HepG2 (cell line): ENCODE data around the gene AGRP. TPM values are rescaled to one million over a fixed set of nuclear protein-coding genes. Genes with fewer than 3 reads are reported as not detected.

ENCODE experiments used
- HOXA5 ChIP-seq: sonication (generic); formaldehyde crosslinking; IDR thresholded peaks from 2 replicates; pipeline ENCODE4 v1.4.0; 2020; ENCODE audit warnings: missing genetic modification reagents
- SNAPC2 ChIP-seq: sonication (generic); formaldehyde crosslinking; IDR thresholded peaks from 2 replicates; pipeline ENCODE4 v1.8.1; 2022; ENCODE audit warnings: mild to moderate bottlenecking, missing genetic modification reagents
- YEATS4 ChIP-seq: sonication (generic); formaldehyde crosslinking; IDR thresholded peaks from 2 replicates; pipeline ENCODE4 v1.4.0; 2020; ENCODE audit warnings: missing genetic modification reagents, borderline replicate concordance
- ZBTB38 ChIP-seq: sonication (generic); formaldehyde crosslinking; IDR thresholded peaks from 2 replicates; pipeline ENCODE4 v1.5.1; 2020; ENCODE audit warnings: mild to moderate bottlenecking, missing genetic modification reagents
- ZFY ChIP-seq: sonication (generic); formaldehyde crosslinking; IDR thresholded peaks from 2 replicates; pipeline ENCODE4 v1.4.0; 2020; ENCODE audit warnings: missing genetic modification reagents
- ZNF850 ChIP-seq: sonication (generic); formaldehyde crosslinking; conservative IDR thresholded peaks from 2 replicates; pipeline ENCODE4 v1.9.0; 2021; ENCODE audit warnings: mild to moderate bottlenecking, missing genetic modification reagents
- polyA plus RNA-seq, 8 experiments: library from polyadenylated mRNA; depleted of rRNA in 3 of 8; stranded (reverse) in 7 of 8; unstranded in 1 of 8; fragments of >200 nt; fragmentation: Illumina TruSeq in 4 of 8; extraction: Trizol in 4 of 8; gene quantifications; 2 replicates each; pipeline versions ENCODE4 v1.2.1 to v1.2.3, GENCODE V29; 2011 to 2016; ENCODE audit warnings: low read depth in 4 of 8, missing spikeins in 1 of 8, mixed read lengths in 1 of 8; ENCODE audit not compliant: insufficient read depth in 1 of 8
- total RNA-seq, 5 experiments: library from RNA; depleted of rRNA; stranded (reverse); fragments of >200 nt; fragmentation: Illumina TruSeq; extraction: Trizol; gene quantifications; 2 replicates each; pipeline ENCODE4 v1.2.3, GENCODE V29; 2016; ENCODE audit warnings: low read depth in 1 of 5
- TF ChIP-seq, protein P1 (sequence below), 2 experiments: sonication (generic) in 1 of 2; formaldehyde crosslinking in 1 of 2; IDR thresholded peaks; 2 replicates each; pipeline versions ENCODE4 v1.6.1 to v1.9.0; 2014 to 2022; ENCODE audit warnings: antibody characterized with exemption in 1 of 2, borderline replicate concordance in 1 of 2, inconsistent platforms in 1 of 2, low read depth in 1 of 2, missing genetic modification reagents in 1 of 2
- TF ChIP-seq, protein P2 (sequence below): sonication (generic); formaldehyde crosslinking; IDR thresholded peaks from 2 replicates; pipeline ENCODE4 v1.4.0; 2020; ENCODE audit warnings: missing genetic modification reagents
- TF ChIP-seq, protein P3 (sequence below): sonication (generic); formaldehyde crosslinking; IDR thresholded peaks from 2 replicates; pipeline ENCODE4 v1.4.0; 2020; ENCODE audit warnings: mild to moderate bottlenecking, missing genetic modification reagents
- TF ChIP-seq, protein P4 (sequence below): conservative IDR thresholded peaks from 2 replicates; pipeline ENCODE4 v1.6.1; 2018; ENCODE audit warnings: missing genetic modification reagents
- TF ChIP-seq, protein P5 (sequence below): sonication (generic); formaldehyde crosslinking; IDR thresholded peaks from 2 replicates; pipeline ENCODE4 v1.5.0; 2020; ENCODE audit warnings: mild to moderate bottlenecking, missing genetic modification reagents

The AGRP gene
- total and polyA plus RNA-seq, 2 of the 13 experiments (the other 11 are each of a cell fraction or from before 2014, with no cell fraction given), result not detected

DNA sequence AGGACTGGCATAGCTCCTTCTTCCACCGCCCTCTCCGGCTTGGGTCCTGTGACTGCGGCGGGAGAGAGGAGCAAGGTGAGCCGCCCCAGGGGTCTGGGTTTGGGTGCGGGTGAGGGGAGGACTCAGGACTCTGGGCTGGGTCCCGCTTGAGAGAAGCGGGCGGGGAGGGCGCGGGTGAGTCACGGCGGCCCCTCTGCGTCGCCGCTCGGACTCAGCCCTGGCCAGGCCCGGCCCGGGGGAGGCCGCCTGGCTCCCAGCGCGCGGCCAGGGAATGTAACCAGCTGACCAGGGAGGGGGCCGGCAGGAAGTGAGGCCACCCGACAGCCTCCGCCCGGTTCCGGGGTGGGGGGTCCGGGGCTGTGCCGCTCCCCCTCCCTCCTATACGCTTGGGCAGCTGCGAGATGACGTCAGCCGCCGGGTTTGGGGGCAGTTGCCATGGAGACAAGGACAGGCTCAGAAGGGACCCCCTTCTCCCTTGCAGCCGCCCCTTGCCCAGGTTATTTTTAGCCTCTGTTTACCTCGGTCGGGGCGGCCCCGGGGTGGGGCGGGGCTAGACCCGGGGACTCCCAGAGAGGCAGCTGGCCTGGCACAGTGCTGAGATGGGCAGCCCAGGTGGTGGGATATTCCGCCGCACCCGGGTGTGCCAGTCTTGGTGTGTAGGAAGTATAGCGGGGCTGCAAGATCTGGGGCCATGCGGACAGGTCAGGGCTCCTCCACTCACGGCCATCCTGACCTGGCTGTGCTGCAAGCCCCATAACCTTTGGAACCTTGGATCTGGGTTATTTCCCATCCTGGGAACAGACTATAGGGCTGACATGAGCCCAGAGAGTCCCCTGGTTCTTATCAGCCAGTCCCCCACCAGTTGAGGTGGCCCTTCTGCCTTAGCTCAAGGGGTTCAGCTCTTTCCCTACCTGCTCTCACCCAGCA, 46.9 kb upstream of the AGRP start (continued):
- TF ChIP-seq, protein P1, sequence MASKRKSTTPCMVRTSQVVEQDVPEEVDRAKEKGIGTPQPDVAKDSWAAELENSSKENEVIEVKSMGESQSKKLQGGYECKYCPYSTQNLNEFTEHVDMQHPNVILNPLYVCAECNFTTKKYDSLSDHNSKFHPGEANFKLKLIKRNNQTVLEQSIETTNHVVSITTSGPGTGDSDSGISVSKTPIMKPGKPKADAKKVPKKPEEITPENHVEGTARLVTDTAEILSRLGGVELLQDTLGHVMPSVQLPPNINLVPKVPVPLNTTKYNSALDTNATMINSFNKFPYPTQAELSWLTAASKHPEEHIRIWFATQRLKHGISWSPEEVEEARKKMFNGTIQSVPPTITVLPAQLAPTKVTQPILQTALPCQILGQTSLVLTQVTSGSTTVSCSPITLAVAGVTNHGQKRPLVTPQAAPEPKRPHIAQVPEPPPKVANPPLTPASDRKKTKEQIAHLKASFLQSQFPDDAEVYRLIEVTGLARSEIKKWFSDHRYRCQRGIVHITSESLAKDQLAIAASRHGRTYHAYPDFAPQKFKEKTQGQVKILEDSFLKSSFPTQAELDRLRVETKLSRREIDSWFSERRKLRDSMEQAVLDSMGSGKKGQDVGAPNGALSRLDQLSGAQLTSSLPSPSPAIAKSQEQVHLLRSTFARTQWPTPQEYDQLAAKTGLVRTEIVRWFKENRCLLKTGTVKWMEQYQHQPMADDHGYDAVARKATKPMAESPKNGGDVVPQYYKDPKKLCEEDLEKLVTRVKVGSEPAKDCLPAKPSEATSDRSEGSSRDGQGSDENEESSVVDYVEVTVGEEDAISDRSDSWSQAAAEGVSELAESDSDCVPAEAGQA (IDR thresholded peaks at IDR 0.05; ENCODE audit: low read depth), result no peak
- TF ChIP-seq, protein P1 (CRISPR knock-in tag; IDR thresholded peaks at IDR 0.05; ENCODE audit: borderline replicate concordance), result no peak
- TF ChIP-seq ZFY (CRISPR knock-in tag), result peak; percentile 42; the same call in 1 of the 2 replicates
- TF ChIP-seq, protein P2, sequence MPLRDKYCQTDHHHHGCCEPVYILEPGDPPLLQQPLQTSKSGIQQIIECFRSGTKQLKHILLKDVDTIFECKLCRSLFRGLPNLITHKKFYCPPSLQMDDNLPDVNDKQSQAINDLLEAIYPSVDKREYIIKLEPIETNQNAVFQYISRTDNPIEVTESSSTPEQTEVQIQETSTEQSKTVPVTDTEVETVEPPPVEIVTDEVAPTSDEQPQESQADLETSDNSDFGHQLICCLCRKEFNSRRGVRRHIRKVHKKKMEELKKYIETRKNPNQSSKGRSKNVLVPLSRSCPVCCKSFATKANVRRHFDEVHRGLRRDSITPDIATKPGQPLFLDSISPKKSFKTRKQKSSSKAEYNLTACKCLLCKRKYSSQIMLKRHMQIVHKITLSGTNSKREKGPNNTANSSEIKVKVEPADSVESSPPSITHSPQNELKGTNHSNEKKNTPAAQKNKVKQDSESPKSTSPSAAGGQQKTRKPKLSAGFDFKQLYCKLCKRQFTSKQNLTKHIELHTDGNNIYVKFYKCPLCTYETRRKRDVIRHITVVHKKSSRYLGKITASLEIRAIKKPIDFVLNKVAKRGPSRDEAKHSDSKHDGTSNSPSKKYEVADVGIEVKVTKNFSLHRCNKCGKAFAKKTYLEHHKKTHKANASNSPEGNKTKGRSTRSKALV (CRISPR knock-in tag), result no peak
- TF ChIP-seq ZBTB38 (CRISPR knock-in tag), result 0 out of 2 replicates have a peak, but pooled peaks have one; percentile 35
- TF ChIP-seq, protein P3, sequence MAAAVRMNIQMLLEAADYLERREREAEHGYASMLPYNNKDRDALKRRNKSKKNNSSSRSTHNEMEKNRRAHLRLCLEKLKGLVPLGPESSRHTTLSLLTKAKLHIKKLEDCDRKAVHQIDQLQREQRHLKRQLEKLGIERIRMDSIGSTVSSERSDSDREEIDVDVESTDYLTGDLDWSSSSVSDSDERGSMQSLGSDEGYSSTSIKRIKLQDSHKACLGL (CRISPR knock-in tag), result peak; percentile 27; the same call in 1 of the 2 replicates
- TF ChIP-seq, protein P4, sequence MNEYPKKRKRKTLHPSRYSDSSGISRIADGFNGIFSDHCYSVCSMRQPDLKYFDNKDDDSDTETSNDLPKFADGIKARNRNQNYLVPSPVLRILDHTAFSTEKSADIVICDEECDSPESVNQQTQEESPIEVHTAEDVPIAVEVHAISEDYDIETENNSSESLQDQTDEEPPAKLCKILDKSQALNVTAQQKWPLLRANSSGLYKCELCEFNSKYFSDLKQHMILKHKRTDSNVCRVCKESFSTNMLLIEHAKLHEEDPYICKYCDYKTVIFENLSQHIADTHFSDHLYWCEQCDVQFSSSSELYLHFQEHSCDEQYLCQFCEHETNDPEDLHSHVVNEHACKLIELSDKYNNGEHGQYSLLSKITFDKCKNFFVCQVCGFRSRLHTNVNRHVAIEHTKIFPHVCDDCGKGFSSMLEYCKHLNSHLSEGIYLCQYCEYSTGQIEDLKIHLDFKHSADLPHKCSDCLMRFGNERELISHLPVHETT (CRISPR knock-in tag), result no peak
- TF ChIP-seq ZNF850, result no peak
- peak; percentile 68; the same call in 1 of the 2 replicates for TF ChIP-seq SNAPC2
- 0 out of 2 replicates have a peak, but pooled peaks have one; percentile 32 for TF ChIP-seq HOXA5
- TF ChIP-seq, protein P5, sequence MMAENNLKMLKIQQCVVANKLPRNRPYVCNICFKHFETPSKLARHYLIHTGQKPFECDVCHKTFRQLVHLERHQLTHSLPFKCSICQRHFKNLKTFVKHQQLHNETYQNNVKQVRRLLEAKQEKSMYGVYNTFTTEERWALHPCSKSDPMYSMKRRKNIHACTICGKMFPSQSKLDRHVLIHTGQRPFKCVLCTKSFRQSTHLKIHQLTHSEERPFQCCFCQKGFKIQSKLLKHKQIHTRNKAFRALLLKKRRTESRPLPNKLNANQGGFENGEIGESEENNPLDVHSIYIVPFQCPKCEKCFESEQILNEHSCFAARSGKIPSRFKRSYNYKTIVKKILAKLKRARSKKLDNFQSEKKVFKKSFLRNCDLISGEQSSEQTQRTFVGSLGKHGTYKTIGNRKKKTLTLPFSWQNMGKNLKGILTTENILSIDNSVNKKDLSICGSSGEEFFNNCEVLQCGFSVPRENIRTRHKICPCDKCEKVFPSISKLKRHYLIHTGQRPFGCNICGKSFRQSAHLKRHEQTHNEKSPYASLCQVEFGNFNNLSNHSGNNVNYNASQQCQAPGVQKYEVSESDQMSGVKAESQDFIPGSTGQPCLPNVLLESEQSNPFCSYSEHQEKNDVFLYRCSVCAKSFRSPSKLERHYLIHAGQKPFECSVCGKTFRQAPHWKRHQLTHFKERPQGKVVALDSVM (CRISPR knock-in tag), result peak; percentile 75
- TF ChIP-seq YEATS4, result peak; percentile 48; the same call in 1 of the 2 replicates
